ENCODE measurements around the gene TUBA8.
"Not testable (repeated sequence)": the region's sequence is repeated elsewhere in the genome, so short reads cannot be mapped to it uniquely, and the experiment has no call there.

GRCh38 chr22:18123476-18124025 lies 12.9 kb downstream of the TUBA8 start:
- not testable (repeated sequence) for TF ChIP-seq CTCF, POLR2A, EP300 (IDR thresholded peaks at IDR 0.05)

Measured in tibial nerve (tissue), 4 donors.